ENCODE data around the gene SEMA4C. TPM values are rescaled to one million over a fixed set of nuclear protein-coding genes. Genes with fewer than 3 reads are reported as not detected.

SEMA4C gene
- total RNA-seq, 1 donor from 2014 or later: 39.1 TPM

GRCh38 chr2:96861074-96861473 lies 8.8 kb downstream of the SEMA4C start:
- Mint-ChIP-seq H3K4me1 (peaks cover 33% of the 10 kb centered on the region), H3K4me3 (no peak overlapping the region), H3K36me3 (peaks cover 16% of the 10 kb centered on the region), H3K27ac (no peak overlapping the region), H3K9me3 (no peaks in the 10 kb centered on the region), H3K27me3 (ENCODE audit: insufficient read depth, low read depth) (peaks cover 12% of the 10 kb centered on the region)
- Histone ChIP-seq H3K4me3 (no peak overlapping the region), H3K4me1 (peaks cover 10% of the 10 kb centered on the region), H3K79me2 (ENCODE audit: low read depth) (peaks cover 30% of the 10 kb centered on the region), H3F3A (ENCODE audit: low read depth) (peaks cover 39% of the 10 kb centered on the region), H3K9ac (no peak overlapping the region), H3K9me3 (ENCODE audit: low read depth) (no peaks in the 10 kb centered on the region), H3K36me3 (no peaks in the 10 kb centered on the region), H2AFZ (replicated peaks) (no peak overlapping the region), H4K20me1 (ENCODE audit: low read depth) (peaks cover 66% of the 10 kb centered on the region), H3K27ac (no peak overlapping the region), H3K27me3 (no peaks in the 10 kb centered on the region), H3K4me2 (no peak overlapping the region)
- no peak for DNase-seq (ENCODE audit: low spot score)
- TF ChIP-seq CTCF (IDR thresholded peaks at IDR 0.05): no peak
- TF ChIP-seq EZH2phosphoT487 (IDR thresholded peaks at IDR 0.05): no peak
- no peak for TF ChIP-seq EZH2 (IDR thresholded peaks at IDR 0.05)

GRCh38 chr2:96860065-96861029 lies 9.5 kb downstream of the SEMA4C start:
- no peaks in the 10 kb centered on the region for H3K36me3 ChIP-seq
- H3K27me3 ChIP-seq: no peaks in the 10 kb centered on the region
- TF ChIP-seq EZH2phosphoT487 (IDR thresholded peaks at IDR 0.05): no peak
- no peak for TF ChIP-seq CTCF (IDR thresholded peaks at IDR 0.05)
- TF ChIP-seq EZH2 (IDR thresholded peaks at IDR 0.05): no peak
- H3K36me3 Mint-ChIP-seq: peaks cover 12% of the 10 kb centered on the region
- H3K4me2 ChIP-seq: no peak overlapping the region
- peak overlapping the region; percentile 61 for H3K4me3 Mint-ChIP-seq
- peaks cover 29% of the 10 kb centered on the region for H3K4me1 Mint-ChIP-seq
- no peak overlapping the region for H3K4me3 ChIP-seq
- H3K27ac Mint-ChIP-seq: no peak overlapping the region
- H3F3A ChIP-seq (ENCODE audit: low read depth): peaks cover 39% of the 10 kb centered on the region
- peaks cover 30% of the 10 kb centered on the region for H3K79me2 ChIP-seq (ENCODE audit: low read depth)
- no peak overlapping the region for H3K9ac ChIP-seq
- H4K20me1 ChIP-seq (ENCODE audit: low read depth): peaks cover 59% of the 10 kb centered on the region
- H3K27me3 Mint-ChIP-seq (ENCODE audit: insufficient read depth, low read depth): peaks cover 10% of the 10 kb centered on the region
- no peak for DNase-seq (ENCODE audit: low spot score)
- no peak overlapping the region for H2AFZ ChIP-seq (replicated peaks)
- peaks cover 10% of the 10 kb centered on the region for H3K4me1 ChIP-seq
- H3K9me3 Mint-ChIP-seq: no peaks in the 10 kb centered on the region
- H3K9me3 ChIP-seq (ENCODE audit: low read depth): no peaks in the 10 kb centered on the region
- no peak overlapping the region for H3K27ac ChIP-seq

- Histone ChIP-seq H3K4me3 (no peak overlapping the region), H3K27me3 (no peaks in the 10 kb centered on the region), H3K27ac (no peak overlapping the region), H3K4me1 (peaks cover 10% of the 10 kb centered on the region), H3F3A (ENCODE audit: low read depth) (peaks cover 39% of the 10 kb centered on the region), H3K9ac (no peak overlapping the region), H3K9me3 (ENCODE audit: low read depth) (no peaks in the 10 kb centered on the region), H3K36me3 (no peaks in the 10 kb centered on the region), H3K79me2 (ENCODE audit: low read depth) (peaks cover 37% of the 10 kb centered on the region), H2AFZ (replicated peaks) (no peak overlapping the region), H4K20me1 (ENCODE audit: low read depth) (peaks cover 58% of the 10 kb centered on the region), H3K4me2 (no peak overlapping the region)
- no peak for TF ChIP-seq CTCF (IDR thresholded peaks at IDR 0.05)
- TF ChIP-seq EZH2phosphoT487 (IDR thresholded peaks at IDR 0.05): no peak
- TF ChIP-seq EZH2 (IDR thresholded peaks at IDR 0.05): no peak
- Mint-ChIP-seq H3K27me3 (ENCODE audit: insufficient read depth, low read depth) (peaks cover 10% of the 10 kb centered on the region), H3K36me3 (peaks cover 15% of the 10 kb centered on the region), H3K4me3 (peak overlapping the region; percentile 91), H3K27ac (no peak overlapping the region), H3K4me1 (peaks cover 32% of the 10 kb centered on the region), H3K9me3 (no peaks in the 10 kb centered on the region)
- no peak for DNase-seq (ENCODE audit: low spot score)
Measured at GRCh38 chr2:96859681-96860064, 10.2 kb downstream of the SEMA4C start.

Measured in neural progenitor cell (in vitro differentiated cells).